NCI-H524 (cell line): ENCODE data around the gene ANKZF1.

Source experiments
- DNase-seq, 2 experiments: peaks; one replicate each; lab custom pipeline; 2025; lab: John Stamatoyannopoulos, UW

Gene ANKZF1

DNA sequence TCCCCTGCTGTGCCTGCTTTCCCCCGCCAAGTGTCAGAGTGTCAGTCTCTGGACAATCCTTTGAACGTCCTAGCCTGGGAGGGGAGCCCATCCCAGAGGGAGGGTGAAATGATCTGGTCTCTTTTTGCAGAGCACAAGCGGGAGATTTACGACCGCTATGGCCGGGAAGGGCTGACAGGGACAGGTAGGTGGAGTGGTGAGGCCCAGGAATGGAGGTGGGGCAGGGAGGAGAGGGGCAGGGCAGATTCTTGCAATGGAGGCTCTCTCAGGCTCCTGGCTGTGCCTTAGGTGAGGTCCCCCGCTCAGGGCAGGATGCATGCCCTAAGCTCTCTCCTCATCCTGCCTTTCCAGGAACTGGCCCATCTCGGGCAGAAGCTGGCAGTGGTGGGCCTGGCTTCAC lies 52.0 kb downstream of the ANKZF1 start:
- no peak for DNase-seq

DNA sequence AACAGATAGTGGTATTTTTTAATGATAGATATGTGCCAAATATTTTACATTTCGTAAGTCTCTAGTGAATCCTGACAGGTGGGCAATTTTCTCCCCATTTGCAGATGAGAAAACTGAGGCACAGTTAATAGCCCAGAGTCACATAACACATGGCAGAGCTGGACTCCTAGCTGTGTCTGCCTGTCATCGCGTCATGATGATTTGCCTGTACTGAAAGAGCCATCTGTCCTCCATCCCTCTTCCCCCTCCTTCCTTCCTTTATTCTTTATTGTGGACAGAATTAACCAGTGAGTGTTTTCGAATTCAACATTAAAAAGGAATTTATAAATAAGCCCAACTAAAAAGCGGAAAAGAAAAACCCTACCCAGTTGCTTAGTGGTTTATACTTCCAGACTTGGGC lies 52.8 kb downstream of the ANKZF1 start:
- DNase-seq: no peak

DNA sequence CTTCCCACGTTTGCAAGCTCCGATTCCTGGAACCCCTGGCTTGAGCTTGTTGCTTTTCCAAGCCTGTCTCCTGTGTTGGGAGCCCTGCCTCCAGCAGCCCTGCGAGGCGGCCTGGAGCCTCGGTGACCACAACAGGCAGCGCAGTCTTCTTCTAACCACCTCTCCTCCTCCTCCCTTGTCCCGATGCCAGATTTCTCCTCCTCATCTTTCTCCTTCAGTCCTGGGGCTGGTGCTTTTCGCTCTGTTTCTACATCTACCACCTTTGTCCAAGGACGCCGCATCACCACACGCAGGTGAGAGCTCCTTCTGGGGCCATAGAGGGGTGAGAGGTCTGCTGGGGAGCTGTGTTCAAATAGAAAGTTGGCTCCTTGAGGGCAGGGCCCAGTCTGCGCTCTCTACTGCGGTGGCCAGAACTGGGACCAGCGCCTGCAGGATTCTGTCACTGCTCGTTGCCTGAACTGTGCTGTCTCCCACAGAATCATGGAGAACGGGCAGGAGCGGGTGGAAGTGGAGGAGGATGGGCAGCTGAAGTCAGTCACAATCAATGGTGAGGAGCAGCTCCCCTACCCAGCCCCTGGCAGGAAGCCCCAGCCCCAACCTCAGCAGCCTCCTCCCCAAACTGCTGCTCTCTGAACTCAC lies 53.5 kb downstream of the ANKZF1 start:
- no peak for DNase-seq

DNA sequence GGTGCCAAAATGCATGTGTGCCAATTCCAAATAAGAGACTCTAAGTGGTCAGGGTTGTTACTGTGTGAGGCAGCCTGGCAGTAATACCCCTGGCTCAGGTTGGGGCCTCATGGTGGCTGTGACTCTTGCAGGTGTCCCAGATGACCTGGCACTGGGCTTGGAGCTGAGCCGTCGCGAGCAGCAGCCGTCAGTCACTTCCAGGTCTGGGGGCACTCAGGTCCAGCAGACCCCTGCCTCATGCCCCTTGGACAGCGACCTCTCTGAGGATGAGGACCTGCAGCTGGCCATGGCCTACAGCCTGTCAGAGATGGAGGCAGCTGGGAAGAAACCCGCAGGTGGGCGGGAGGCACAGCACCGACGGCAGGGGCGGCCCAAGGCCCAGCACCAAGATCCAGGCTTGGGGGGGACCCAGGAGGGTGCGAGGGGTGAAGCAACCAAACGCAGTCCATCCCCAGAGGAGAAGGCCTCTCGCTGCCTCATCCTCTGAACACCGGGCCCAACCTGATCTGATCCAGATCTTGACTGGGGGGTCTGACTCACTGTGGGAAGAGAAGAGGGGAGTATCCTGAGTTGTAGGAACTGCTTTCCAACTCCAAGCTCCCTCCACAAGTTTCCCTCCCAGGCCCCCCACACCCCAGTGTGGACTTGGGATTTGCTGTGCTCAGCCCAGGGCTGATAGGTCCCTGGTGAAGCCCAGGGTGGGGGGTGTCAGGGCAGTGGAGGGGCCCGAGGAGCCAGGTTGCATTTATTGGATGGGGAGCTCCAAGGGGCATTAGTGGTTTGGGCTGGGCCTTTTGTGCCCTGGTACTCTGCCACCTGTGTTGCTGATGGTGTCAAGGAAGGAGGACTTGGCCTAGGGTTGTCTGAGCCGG lies 55.1 kb downstream of the ANKZF1 start:
- no peak for DNase-seq

DNA sequence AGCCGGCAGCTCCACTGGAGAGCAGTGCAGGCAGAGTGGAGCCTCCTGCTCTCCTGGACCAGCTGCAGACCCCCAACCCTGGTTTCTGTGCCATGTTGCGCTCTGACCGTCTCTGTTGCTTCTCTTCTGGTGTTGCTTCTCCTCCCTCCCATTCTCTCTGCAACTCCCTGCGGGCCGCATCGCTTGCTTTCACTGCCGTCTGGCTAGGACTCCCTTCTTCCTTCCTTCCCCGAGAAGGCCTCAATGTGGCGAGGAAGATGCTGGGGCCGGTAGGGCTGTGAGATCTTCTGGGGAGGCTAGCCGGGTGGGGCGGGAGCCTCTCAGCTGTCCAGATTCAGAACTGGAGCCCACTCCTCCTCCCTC lies 55.7 kb downstream of the ANKZF1 start:
- no peak for DNase-seq

DNA sequence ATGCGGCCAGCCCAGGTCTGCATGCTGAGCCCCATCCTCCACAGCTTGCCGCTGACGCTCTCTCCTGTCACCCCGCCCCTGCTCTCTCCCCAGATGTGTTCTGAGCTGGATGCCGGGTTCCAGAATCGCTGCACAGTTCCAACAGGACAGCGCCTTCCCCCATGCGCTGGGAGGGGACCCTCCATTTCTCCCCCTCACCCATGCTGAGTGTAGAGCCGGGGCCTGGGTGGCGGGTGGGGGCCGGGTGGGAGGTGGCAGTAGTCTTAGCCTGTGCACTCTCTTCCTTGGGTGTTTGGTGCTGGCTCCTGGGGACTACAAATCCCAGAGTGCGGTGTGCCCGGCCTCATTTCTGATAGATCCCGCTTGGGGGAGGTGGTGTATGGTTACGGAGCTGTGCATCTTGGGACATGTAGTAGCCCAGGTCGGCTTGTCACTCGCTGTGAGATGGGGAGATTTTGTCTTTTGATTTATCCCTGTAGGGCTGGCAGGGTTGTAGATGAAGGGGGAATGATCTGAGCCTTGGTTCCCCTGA lies 56.4 kb downstream of the ANKZF1 start:
- peak; percentile 11 to 36 for DNase-seq
